ENCODE data around the gene MEGF8.
"Not testable (repeated sequence)": the region's sequence is repeated elsewhere in the genome, so short reads cannot be mapped to it uniquely, and the experiment has no call there.

The MEGF8 gene

GRCh38 chr19:42333018-42333417, 7.6 kb downstream of the MEGF8 start:
- DNase-seq (ENCODE audit: low spot score): no peak

- no peak for DNase-seq (ENCODE audit: low spot score)
These were observed 8.7 kb downstream of the MEGF8 start for GRCh38 chr19:42333975-42334696.

- DNase-seq (ENCODE audit: low spot score): no peak
These were observed 9.4 kb downstream of the MEGF8 start for GRCh38 chr19:42334697-42335373.

- DNase-seq (ENCODE audit: low spot score): no peak
These were observed 10.0 kb downstream of the MEGF8 start for GRCh38 chr19:42335374-42335936.

GRCh38 chr19:42335971-42336370, 10.5 kb downstream of the MEGF8 start:
- no peak for DNase-seq (ENCODE audit: low spot score)

- DNase-seq (ENCODE audit: low spot score): not testable (repeated sequence)
These were observed 13.9 kb downstream of the MEGF8 start for GRCh38 chr19:42339126-42339860.

GRCh38 chr19:42339922-42340321, 14.5 kb downstream of the MEGF8 start:
- not testable (repeated sequence) for DNase-seq (ENCODE audit: low spot score)

GRCh38 chr19:42343344-42344110, 18.1 kb downstream of the MEGF8 start:
- no peak for DNase-seq (ENCODE audit: low spot score)

- DNase-seq (ENCODE audit: low spot score): no peak
These were observed 19.0 kb downstream of the MEGF8 start for GRCh38 chr19:42344336-42344893.

- DNase-seq (ENCODE audit: low spot score): no peak
These were observed 19.9 kb downstream of the MEGF8 start for GRCh38 chr19:42345191-42345812.

GRCh38 chr19:42348211-42348610, 22.8 kb downstream of the MEGF8 start:
- DNase-seq (ENCODE audit: low spot score): no peak

GRCh38 chr19:42349378-42350107, 24.1 kb downstream of the MEGF8 start:
- DNase-seq (ENCODE audit: low spot score): no peak

- DNase-seq (ENCODE audit: low spot score): no peak
These were observed 25.0 kb downstream of the MEGF8 start for GRCh38 chr19:42350417-42350816.

- DNase-seq (ENCODE audit: low spot score): no peak
These were observed 25.8 kb downstream of the MEGF8 start for GRCh38 chr19:42351079-42351735.

GRCh38 chr19:42352301-42353259, 27.1 kb downstream of the MEGF8 start:
- DNase-seq (ENCODE audit: low spot score): no peak

- DNase-seq (ENCODE audit: low spot score): no peak
These were observed 28.0 kb downstream of the MEGF8 start for GRCh38 chr19:42353341-42354015.

GRCh38 chr19:42355896-42356295, 30.5 kb downstream of the MEGF8 start:
- DNase-seq (ENCODE audit: low spot score): no peak

GRCh38 chr19:42356686-42357085, 31.3 kb downstream of the MEGF8 start:
- no peak for DNase-seq (ENCODE audit: low spot score)

All from HuH-7.5 (cell line).